Activated gamma-delta T cell treated with anti-CD3 and anti-CD28 coated beads, Interleukin-2, amount 50 U/mL, for 16 hours (primary cell): Measurements from ENCODE around the gene BMP4.
"Not testable (repeated sequence)": the region's sequence is repeated elsewhere in the genome, so short reads cannot be mapped to it uniquely, and the experiment has no call there.

Source experiments
- DNase-seq: peaks from one replicate; pipeline ENCODE4 v3.0.0-alpha.2; 2020; ENCODE audit warnings: low read depth

Gene BMP4

GRCh38 chr14:53956427-53957201, at the start of gene BMP4:
BMP4 (minus strand) TSS chr14:53956825; CDS start chr14:53952222, 4,603 bp downstream.
- no peak for DNase-seq

GRCh38 chr14:54003064-54003463, 46.4 kb upstream of the BMP4 start:
- no peak for DNase-seq

- DNase-seq, result no peak
These were observed 46.0 kb upstream of the BMP4 start for GRCh38 chr14:54002653-54003052.

GRCh38 chr14:54001189-54001878, 44.7 kb upstream of the BMP4 start:
- DNase-seq, result no peak

GRCh38 chr14:54000341-54000811, 43.8 kb upstream of the BMP4 start:
- DNase-seq, result no peak

- DNase-seq, result no peak
These were observed 42.5 kb upstream of the BMP4 start for GRCh38 chr14:53999061-53999488.

GRCh38 chr14:53996041-53996440, 39.4 kb upstream of the BMP4 start:
- DNase-seq, result no peak

GRCh38 chr14:53993920-53994607, 37.4 kb upstream of the BMP4 start:
- DNase-seq, result no peak

GRCh38 chr14:53990978-53991377, 34.4 kb upstream of the BMP4 start:
- no peak for DNase-seq

GRCh38 chr14:53986718-53987117, 30.1 kb upstream of the BMP4 start:
- DNase-seq, result not testable (repeated sequence)

GRCh38 chr14:53984958-53985357, 28.3 kb upstream of the BMP4 start:
- DNase-seq, result not testable (repeated sequence)

- no peak for DNase-seq
These were observed 26.5 kb upstream of the BMP4 start for GRCh38 chr14:53983112-53983511.

- no peak for DNase-seq
These were observed 25.9 kb upstream of the BMP4 start for GRCh38 chr14:53982546-53982945.

- no peak for DNase-seq
These were observed 23.4 kb upstream of the BMP4 start for GRCh38 chr14:53979747-53980642.

- DNase-seq, result no peak
These were observed 22.6 kb upstream of the BMP4 start for GRCh38 chr14:53979113-53979681.

- DNase-seq, result no peak
These were observed 21.6 kb upstream of the BMP4 start for GRCh38 chr14:53978194-53978593.

- DNase-seq, result no peak
These were observed 18.8 kb upstream of the BMP4 start for GRCh38 chr14:53975444-53975843.

- DNase-seq, result no peak
These were observed 14.9 kb upstream of the BMP4 start for GRCh38 chr14:53971521-53971920.

GRCh38 chr14:53969326-53969725, 12.7 kb upstream of the BMP4 start:
- DNase-seq, result no peak

- no peak for DNase-seq
These were observed 12.1 kb upstream of the BMP4 start for GRCh38 chr14:53968726-53969125.

GRCh38 chr14:53967606-53968005, 11.0 kb upstream of the BMP4 start:
- no peak for DNase-seq
